22Rv1 (cell line): ENCODE data around the gene ACO1.

Experiments
- H3K27ac ChIP-seq: fragments of 450-650 bp; 2 replicates; pipeline ENCODE4 v1.5.1; 2017
- ZFX ChIP-seq: fragments of 450-650 bp; IDR thresholded peaks from 2 replicates; pipeline ENCODE4 v1.6.1; 2017; ENCODE audit warnings: antibody characterized with exemption, borderline replicate concordance
- TF ChIP-seq, protein P1 (sequence below): fragments of 450-650 bp; IDR thresholded peaks from 2 replicates; pipeline ENCODE4 v1.5.1; 2017; ENCODE audit warnings: mild to moderate bottlenecking

ACO1 gene

GRCh38 chr9:32384364-32385151 lies at the start of gene ACO1:
Gene ACO1, plus strand, starts transcription at chr9:32384643. Its CDS starts 20,864 bp downstream, at chr9:32405507.
- H3K27ac ChIP-seq = peak within 1 kb of the TSS; percentile 28
- TF ChIP-seq ZFX = no peak
- TF ChIP-seq, protein P1, sequence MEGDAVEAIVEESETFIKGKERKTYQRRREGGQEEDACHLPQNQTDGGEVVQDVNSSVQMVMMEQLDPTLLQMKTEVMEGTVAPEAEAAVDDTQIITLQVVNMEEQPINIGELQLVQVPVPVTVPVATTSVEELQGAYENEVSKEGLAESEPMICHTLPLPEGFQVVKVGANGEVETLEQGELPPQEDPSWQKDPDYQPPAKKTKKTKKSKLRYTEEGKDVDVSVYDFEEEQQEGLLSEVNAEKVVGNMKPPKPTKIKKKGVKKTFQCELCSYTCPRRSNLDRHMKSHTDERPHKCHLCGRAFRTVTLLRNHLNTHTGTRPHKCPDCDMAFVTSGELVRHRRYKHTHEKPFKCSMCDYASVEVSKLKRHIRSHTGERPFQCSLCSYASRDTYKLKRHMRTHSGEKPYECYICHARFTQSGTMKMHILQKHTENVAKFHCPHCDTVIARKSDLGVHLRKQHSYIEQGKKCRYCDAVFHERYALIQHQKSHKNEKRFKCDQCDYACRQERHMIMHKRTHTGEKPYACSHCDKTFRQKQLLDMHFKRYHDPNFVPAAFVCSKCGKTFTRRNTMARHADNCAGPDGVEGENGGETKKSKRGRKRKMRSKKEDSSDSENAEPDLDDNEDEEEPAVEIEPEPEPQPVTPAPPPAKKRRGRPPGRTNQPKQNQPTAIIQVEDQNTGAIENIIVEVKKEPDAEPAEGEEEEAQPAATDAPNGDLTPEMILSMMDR = peak; percentile 37

- TF ChIP-seq, protein P1 = no peak
- TF ChIP-seq ZFX = no peak
- H3K27ac ChIP-seq = no peak overlapping the region
Measured at GRCh38 chr9:32334916-32335895, 49.2 kb upstream of the ACO1 start.

DNA sequence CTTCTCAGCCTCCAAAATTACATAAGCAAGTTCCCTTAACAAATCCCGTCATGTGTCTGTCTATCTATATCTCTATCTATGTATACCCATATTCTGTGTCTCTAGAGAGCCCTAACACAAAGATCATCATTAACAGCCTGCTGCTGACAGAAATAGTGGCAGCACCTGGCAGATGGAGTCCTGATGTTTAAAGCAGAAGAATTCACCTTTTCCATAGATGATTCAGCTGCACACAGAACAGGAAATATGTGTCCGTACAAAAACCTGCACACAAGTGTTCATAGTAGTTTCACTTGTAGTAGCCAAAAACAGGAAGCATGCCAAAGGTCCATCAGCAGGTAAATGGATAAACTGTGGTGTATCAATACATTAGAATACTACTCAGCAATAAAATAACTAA lies 45.0 kb upstream of the ACO1 start:
- no peak for TF ChIP-seq ZFX
- TF ChIP-seq, protein P1 = no peak
- H3K27ac ChIP-seq = no peak overlapping the region

- TF ChIP-seq, protein P1 = no peak
- no peak for TF ChIP-seq ZFX
- H3K27ac ChIP-seq = no peak overlapping the region
Measured at GRCh38 chr9:32340361-32340760, 44.1 kb upstream of the ACO1 start.

DNA sequence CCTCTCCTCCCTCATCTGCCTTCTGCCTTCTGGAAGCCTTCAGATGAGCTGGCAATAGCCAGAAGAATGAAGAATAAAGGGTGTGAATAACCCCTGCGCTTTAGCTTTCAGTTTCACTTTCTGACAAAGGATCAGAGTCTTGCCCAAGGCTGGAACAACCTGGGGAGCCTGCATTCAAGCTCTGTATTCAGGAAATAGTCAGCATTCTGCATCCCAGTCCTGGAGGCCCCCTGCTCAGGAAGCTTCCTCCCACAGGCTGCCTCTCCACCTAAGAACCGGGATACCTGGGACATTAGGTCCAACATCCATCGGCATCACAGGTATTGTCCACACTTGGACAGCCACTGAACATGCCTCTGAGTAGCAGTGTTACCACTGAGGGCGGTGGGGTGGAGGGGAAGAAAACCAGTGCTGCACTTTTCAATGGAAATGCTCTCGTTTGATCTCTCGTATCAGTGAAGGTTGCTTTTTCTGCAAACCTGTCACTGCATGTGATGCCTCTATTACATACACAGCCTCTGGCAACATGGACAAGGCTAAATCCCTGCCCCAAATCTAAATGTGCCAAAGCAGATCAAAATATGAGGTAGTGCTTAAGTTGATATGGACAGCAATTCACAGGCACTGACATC lies 39.8 kb upstream of the ACO1 start:
- no peak for TF ChIP-seq ZFX
- H3K27ac ChIP-seq = no peak overlapping the region

GRCh38 chr9:32345243-32345642 lies 39.2 kb upstream of the ACO1 start:
- TF ChIP-seq ZFX = no peak
- TF ChIP-seq, protein P1 = no peak
- no peak overlapping the region for H3K27ac ChIP-seq

DNA sequence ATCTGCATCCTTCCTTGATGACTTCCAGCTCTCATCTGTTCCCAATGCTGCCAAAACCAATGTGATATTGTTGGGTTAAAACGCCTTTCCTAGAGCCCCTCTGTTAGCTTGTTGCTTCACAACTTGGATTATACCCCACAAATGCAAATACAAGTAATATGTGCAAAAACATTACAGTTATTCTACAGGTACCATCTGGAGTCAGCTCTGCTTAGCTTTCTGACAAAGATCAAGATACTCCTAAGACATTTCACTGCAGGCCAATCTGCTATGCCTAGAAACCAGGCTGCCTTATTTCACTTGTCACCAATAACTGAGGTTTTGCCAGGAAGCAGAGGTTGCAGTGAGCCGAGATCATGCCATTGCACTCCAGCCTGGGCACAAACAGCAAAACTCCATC lies 36.9 kb upstream of the ACO1 start:
- TF ChIP-seq ZFX = no peak
- TF ChIP-seq, protein P1 = no peak

More for the DNA sequence above, 36.9 kb upstream of the ACO1 start:
- H3K27ac ChIP-seq = no peak overlapping the region
